Rectal smooth muscle tissue (tissue), 1 donor: ENCODE measurements around the gene IL23A.
"Not testable (repeated sequence)": the region's sequence is repeated elsewhere in the genome, so short reads cannot be mapped to it uniquely, and the experiment has no call there.

Source experiments
- H3K27ac ChIP-seq: one replicate; pipeline ENCODE4 v1.7.0; 2013; ENCODE audit warnings: low read depth, low read length, inconsistent platforms
- H3K27me3 ChIP-seq: one replicate; pipeline ENCODE4 v1.7.0; 2013; ENCODE audit warnings: low read length; ENCODE audit not compliant: control insufficient read depth, insufficient read depth
- H3K36me3 ChIP-seq: one replicate; pipeline ENCODE4 v1.7.0; 2013; ENCODE audit warnings: low read length; ENCODE audit not compliant: control insufficient read depth, insufficient read depth
- H3K4me1 ChIP-seq: one replicate; pipeline ENCODE4 v1.7.0; 2013; ENCODE audit warnings: low read length; ENCODE audit not compliant: control insufficient read depth, insufficient read depth
- H3K4me3 ChIP-seq: one replicate; pipeline ENCODE4 v1.7.0; 2013; ENCODE audit warnings: low read length
- H3K9ac ChIP-seq: one replicate; pipeline ENCODE4 v1.7.0; 2013; ENCODE audit warnings: low read length

Gene IL23A

DNA sequence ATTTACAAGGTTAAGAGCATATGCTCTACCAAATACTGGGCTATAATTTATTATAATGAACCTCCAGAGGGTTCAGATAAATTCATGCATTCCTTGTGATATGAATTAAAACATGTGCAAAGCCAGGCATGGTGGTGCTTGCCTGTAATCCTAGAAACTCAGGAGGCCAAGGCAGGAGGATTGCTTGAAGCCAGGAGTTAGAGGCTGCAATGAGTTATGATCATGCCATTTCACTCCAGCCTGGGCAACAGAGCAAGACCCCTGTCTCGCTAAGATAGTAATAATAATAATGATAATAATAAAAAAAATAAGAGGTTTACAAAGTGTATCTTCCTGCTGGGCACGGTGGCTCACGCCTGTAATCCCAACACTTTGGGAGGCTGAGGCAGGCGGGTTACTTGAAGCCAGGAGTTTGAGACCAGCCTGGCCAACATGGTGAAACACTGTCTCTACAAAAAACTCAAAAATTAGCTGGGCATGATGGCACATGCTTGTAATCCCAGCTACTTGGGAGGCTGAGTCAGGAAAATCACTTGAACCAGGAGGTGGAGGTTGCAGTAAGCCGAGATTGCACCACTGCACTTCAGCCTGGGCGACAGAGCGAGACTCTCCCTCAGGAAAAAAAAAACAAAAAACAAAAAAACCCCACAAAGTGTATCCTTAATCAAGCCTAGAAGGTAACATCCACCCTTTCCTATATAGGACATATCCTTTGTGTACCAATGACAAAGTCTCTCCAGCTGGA lies 31.3 kb upstream of the IL23A start:
- no peak overlapping the region for H3K27ac ChIP-seq
- H3K36me3 ChIP-seq = peaks cover 6% of the 10 kb centered on the region
- no peaks in the 10 kb centered on the region for H3K27me3 ChIP-seq
- no peak overlapping the region for H3K9ac ChIP-seq
- peaks cover under 1% of the 10 kb centered on the region for H3K4me1 ChIP-seq
- H3K4me3 ChIP-seq = no peak overlapping the region

DNA sequence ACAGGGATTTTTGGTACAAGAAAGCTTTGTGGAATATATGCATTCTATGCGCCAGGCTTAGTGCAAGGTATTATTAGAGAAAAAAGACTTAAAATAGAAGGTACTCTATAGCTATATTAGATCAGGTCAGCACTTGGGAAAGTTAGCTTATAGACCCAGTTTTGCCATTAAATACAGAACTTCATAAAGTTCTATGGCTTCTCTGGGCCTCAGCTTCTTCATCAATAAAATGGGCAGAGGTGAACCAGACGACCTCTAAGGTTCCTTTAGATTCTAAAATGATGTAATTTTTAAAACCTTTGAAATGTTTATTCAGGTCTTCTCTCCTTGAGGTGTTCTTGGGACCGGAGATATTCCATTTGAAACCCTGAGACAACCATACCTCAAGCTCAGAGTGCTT lies 30.0 kb upstream of the IL23A start:
- Histone ChIP-seq H3K9ac (no peak overlapping the region), H3K4me3 (no peak overlapping the region), H3K27ac (no peak overlapping the region), H3K36me3 (peaks cover 6% of the 10 kb centered on the region), H3K27me3 (no peaks in the 10 kb centered on the region), H3K4me1 (no peaks in the 10 kb centered on the region)

GRCh38 chr12:56311003-56311402 lies 27.7 kb upstream of the IL23A start:
- Histone ChIP-seq H3K9ac (no peak overlapping the region), H3K27ac (no peak overlapping the region), H3K27me3 (no peaks in the 10 kb centered on the region), H3K4me1 (peaks cover 7% of the 10 kb centered on the region), H3K36me3 (peaks cover 6% of the 10 kb centered on the region), H3K4me3 (no peak overlapping the region)

DNA sequence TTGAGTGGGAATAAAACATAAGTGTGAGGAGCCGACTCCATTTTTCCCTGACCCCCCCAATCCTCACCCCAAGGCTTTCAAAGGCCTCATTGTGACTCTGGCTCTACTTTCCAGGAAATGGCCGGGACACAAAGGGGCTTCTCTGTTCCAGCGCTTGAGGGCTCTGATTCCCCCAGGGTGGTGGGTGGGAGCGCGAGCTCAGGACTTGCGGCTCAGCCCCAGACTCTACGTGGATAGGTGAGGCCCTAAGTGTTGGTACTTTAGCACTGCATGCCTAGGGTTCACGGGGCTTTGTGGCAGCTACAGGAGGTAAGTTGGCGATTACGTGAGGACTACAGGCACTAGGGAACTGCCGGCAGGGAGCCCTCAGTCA lies 23.4 kb upstream of the IL23A start:
- Histone ChIP-seq H3K27ac (peak overlapping the region; percentile 97), H3K4me1 (peaks cover 7% of the 10 kb centered on the region), H3K36me3 (peaks cover 9% of the 10 kb centered on the region), H3K27me3 (no peaks in the 10 kb centered on the region), H3K9ac (peak overlapping the region; percentile 69), H3K4me3 (peak overlapping the region; percentile 96)

DNA sequence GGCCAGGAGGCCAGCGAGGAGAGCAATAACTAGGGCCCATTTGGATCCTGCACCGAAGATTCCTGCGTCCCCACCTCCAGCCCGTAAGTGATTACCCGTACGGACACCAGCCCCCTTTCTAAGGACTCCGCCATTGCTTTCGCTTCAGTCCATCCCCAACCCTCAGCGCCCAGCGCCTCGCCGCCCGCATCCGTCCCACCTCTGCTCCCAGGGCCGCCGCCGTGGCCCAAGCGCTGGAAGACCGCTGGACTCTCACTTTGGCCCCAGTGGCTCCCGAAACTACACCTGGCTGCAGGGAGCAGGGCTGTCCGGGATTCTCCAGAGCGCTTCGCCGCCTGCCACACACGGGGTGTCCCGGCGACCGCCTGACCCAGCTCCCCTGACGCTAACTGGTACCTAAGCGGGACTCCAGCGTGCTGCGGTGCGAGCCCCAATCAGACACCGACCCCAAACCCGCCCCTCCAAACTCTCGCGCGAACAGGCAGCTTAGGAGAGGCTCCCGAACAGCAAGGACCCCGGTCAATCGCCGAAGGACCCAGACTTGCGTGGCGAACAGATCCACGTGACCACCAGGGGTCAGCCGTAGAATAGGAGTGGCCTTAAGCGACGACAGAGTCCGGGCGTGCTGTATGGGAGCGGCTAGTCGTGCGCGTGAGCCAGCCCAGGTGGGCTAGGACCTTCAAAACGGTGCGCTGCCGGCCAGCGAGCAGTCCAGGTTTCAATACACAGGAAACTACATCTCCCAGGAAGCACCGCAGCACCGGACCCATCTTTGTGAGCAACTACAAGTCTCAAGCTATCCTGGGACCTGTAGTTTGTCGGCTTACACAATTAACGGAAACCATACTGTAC lies 22.8 kb upstream of the IL23A start, which contains the start of gene CNPY2:
CNPY2 (minus strand) TSS at position 367 of the 852 bp plus-strand sequence. CDS start 771 bp downstream, outside the sequence.
- H3K27ac ChIP-seq = peak within 1 kb of the TSS; percentile 97
- peak within 1 kb of the TSS; percentile 96 for H3K4me3 ChIP-seq
- no peaks in the 10 kb centered on the region for H3K27me3 ChIP-seq
- peak within 1 kb of the TSS; percentile 69 for H3K9ac ChIP-seq
- H3K36me3 ChIP-seq = peaks cover 9% of the 10 kb centered on the region
- H3K4me1 ChIP-seq = peaks cover 7% of the 10 kb centered on the region

GRCh38 chr12:56317675-56318074 lies 21.0 kb upstream of the IL23A start:
- Histone ChIP-seq H3K4me3 (no peak overlapping the region), H3K36me3 (peaks cover 14% of the 10 kb centered on the region), H3K27ac (no peak overlapping the region), H3K9ac (no peak overlapping the region), H3K4me1 (peaks cover 7% of the 10 kb centered on the region), H3K27me3 (no peaks in the 10 kb centered on the region)

DNA sequence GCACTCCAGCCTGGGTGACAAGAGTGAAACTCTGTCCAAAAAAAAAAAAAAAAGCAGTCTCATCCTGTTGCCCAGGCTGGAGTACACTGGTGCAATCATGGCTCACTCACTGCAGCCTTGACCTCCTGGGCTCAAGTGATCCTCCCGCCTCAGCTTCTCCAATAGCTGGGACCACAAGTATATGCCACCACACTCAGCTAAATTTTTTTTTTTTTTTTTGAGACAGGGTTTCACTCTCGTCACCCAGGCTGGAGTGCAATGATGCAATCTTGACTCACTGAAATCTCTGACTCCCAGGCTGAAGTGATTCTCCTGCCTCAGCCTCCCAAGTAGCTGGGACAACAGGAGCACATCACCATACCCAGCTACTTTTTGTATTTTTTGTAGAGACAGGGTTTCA lies 17.7 kb upstream of the IL23A start:
- H3K27me3 ChIP-seq = no peaks in the 10 kb centered on the region
- H3K9ac ChIP-seq = no peak overlapping the region
- H3K4me1 ChIP-seq = no peaks in the 10 kb centered on the region
- no peak overlapping the region for H3K4me3 ChIP-seq
- peaks cover 34% of the 10 kb centered on the region for H3K36me3 ChIP-seq
- H3K27ac ChIP-seq = no peak overlapping the region

DNA sequence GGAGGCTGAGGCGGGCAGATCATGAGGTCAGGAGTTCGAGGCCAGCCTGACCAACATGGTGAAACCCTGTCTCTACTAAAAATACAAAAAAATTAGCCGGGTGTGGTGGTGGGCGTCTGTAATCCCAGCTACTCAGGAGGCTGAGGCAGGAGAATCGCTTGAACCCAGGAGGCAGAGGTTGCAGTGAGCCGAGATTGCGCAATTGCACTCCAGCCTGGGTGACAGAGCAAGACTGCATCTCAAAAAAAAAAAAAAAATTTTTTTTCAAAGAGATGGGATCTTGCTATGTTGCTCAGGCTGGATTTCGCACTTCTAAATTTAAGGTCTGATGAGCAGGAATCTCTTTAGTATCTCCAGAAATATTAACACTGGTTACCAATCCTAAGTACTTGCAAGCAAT lies 17.1 kb upstream of the IL23A start:
- H3K27me3 ChIP-seq, H3K9ac ChIP-seq, H3K4me3 ChIP-seq, H3K27ac ChIP-seq, H3K4me1 ChIP-seq: not testable (repeated sequence)
- H3K36me3 ChIP-seq = peaks cover 40% of the 10 kb centered on the region

GRCh38 chr12:56324206-56324605 lies 14.5 kb upstream of the IL23A start:
- Histone ChIP-seq H3K4me1 (no peaks in the 10 kb centered on the region), H3K4me3 (no peak overlapping the region), H3K27ac (no peak overlapping the region), H3K9ac (no peak overlapping the region), H3K36me3 (peaks cover 49% of the 10 kb centered on the region), H3K27me3 (no peaks in the 10 kb centered on the region)

DNA sequence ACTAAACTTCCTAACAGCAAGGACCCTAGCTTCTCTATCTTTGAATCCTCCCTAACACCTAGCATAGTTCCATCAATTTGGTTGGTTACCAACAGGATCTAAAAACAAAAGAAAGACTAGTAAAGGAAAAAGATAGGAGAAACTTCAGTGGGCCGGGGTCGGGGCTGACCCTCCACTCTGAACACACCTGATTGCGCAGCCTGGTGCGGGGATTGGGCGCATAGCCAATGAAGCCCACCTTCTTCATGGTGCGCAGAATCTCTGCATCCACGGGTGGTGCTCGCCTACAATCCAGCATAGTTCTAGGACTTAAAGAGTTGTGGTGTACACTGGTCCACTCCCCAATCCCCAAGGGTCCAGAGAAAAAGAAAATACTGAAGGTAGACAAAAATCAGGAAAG lies 12.6 kb upstream of the IL23A start:
- Histone ChIP-seq H3K36me3 (peaks cover 44% of the 10 kb centered on the region), H3K27me3 (no peaks in the 10 kb centered on the region), H3K4me1 (no peaks in the 10 kb centered on the region), H3K27ac (no peak overlapping the region), H3K9ac (no peak overlapping the region), H3K4me3 (no peak overlapping the region)

DNA sequence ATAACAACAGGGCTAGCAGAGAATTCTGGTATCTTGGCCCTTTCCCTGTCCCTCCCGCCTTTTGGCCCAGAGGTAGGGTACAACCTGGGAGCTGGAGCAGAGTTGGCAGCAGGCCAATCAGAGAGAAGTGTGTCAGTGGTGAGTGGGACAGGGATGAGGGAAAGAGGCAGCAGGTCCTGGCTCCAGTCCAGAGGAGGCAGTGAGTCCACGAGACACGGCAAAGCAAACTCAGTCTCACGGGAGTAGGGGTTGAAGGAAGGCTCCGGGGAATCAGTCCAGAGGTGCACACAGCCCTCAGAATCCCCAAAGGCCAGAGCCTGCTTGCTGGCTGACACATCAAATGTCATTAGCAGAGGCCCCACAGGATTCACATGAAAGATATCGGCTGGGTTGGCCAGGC lies 12.2 kb upstream of the IL23A start:
- Histone ChIP-seq H3K9ac (no peak overlapping the region), H3K4me1 (no peaks in the 10 kb centered on the region), H3K27me3 (no peaks in the 10 kb centered on the region), H3K36me3 (peaks cover 44% of the 10 kb centered on the region), H3K4me3 (no peak overlapping the region), H3K27ac (no peak overlapping the region)

DNA sequence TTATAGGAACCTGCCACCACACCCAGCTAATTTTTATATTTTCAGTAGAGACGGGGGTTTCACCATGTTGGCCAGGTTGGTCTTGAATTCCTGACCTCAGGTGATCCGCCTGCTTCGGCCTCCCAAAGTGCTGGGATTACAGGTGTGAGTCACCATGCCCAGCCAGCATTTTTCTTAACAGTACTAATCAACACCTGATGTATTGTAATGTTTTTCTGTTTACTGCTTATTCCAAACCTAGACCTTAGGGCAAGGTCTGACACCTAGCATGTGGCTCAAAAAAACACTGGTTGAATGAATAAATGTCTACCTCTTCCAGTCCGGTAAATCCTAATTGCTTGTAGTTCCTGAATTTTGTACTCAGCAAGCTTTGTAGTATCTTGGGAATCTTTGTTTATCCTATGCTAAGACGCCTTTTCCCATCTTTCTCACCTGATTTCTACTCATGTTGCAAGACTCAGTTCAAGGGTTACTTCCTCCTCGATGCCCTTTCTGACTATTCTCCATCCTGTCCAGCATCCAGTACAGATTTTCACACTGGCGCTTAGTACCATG lies 7.7 kb upstream of the IL23A start:
- H3K9ac ChIP-seq = no peak overlapping the region
- peaks cover 19% of the 10 kb centered on the region for H3K36me3 ChIP-seq
- H3K27ac ChIP-seq = no peak overlapping the region
- no peak overlapping the region for H3K4me3 ChIP-seq
- peaks cover 4% of the 10 kb centered on the region for H3K4me1 ChIP-seq
- H3K27me3 ChIP-seq = no peaks in the 10 kb centered on the region
